GM21367 (cell line): Measurements from ENCODE around the gene GLTP.
"Not testable (repeated sequence)": the region's sequence is repeated elsewhere in the genome, so short reads cannot be mapped to it uniquely, and the experiment has no call there.

Source experiments
- ATAC-seq: cut with Tn5 transposase; IDR thresholded peaks from one replicate; pipeline ENCODE4 v1.9.1; 2021; ENCODE audit not compliant: unreplicated experiment

The GLTP gene

GRCh38 chr12:109905301-109905700, 25.0 kb upstream of the GLTP start:
- no peak for ATAC-seq

- ATAC-seq, result no peak
These were observed 22.6 kb upstream of the GLTP start for GRCh38 chr12:109902891-109903418.

GRCh38 chr12:109900752-109901580, 20.6 kb upstream of the GLTP start:
- ATAC-seq, result no peak

- ATAC-seq, result peak; percentile 70
These were observed 19.7 kb upstream of the GLTP start, which contains the start of gene TCHP for GRCh38 chr12:109899783-109900751. TCHP (plus strand) TSS chr12:109900274; CDS start chr12:109903027, 2,753 bp downstream.

GRCh38 chr12:109899345-109899744, 19.0 kb upstream of the GLTP start:
- not testable (repeated sequence) for ATAC-seq

- no peak for ATAC-seq
These were observed 16.7 kb upstream of the GLTP start for GRCh38 chr12:109897029-109897428.

GRCh38 chr12:109896188-109896587, 15.8 kb upstream of the GLTP start:
- no peak for ATAC-seq

- no peak for ATAC-seq
These were observed 14.6 kb upstream of the GLTP start for GRCh38 chr12:109894939-109895338.

- no peak for ATAC-seq
These were observed 13.1 kb upstream of the GLTP start for GRCh38 chr12:109893261-109893995.

- peak; percentile 55 for ATAC-seq
These were observed 12.4 kb upstream of the GLTP start for GRCh38 chr12:109892748-109893147.

GRCh38 chr12:109892165-109892715, 11.9 kb upstream of the GLTP start:
- ATAC-seq, result no peak

GRCh38 chr12:109891731-109892130, 11.4 kb upstream of the GLTP start:
- not testable (repeated sequence) for ATAC-seq

GRCh38 chr12:109890620-109891170, 10.4 kb upstream of the GLTP start:
- no peak for ATAC-seq

- ATAC-seq, result no peak
These were observed 8.1 kb upstream of the GLTP start for GRCh38 chr12:109888179-109889020.

GRCh38 chr12:109885616-109886015, 5.3 kb upstream of the GLTP start:
- ATAC-seq, result no peak

GRCh38 chr12:109883461-109883860, 3.1 kb upstream of the GLTP start:
- ATAC-seq, result no peak

GRCh38 chr12:109881752-109882151, 1.4 kb upstream of the GLTP start:
- no peak for ATAC-seq

GRCh38 chr12:109880938-109881337, 597 bp upstream of the GLTP start:
- no peak for ATAC-seq

- ATAC-seq, result no peak
These were observed 844 bp downstream of the GLTP start for GRCh38 chr12:109879351-109880042.
